ENCODE data around the gene TBC1D3E.
"Not testable (repeated sequence)": the region's sequence is repeated elsewhere in the genome, so short reads cannot be mapped to it uniquely, and the experiment has no call there.

TBC1D3E gene

GRCh38 chr17:38127651-38128050 is at the start of gene TBC1D3E:
TBC1D3E (plus strand) TSS chr17:38127951; CDS start chr17:38129496, 1,545 bp downstream.
- in situ Hi-C loops (cut with HindIII; ENCODE audit: low sequenced_read_pairs) = not testable (repeated sequence)

- in situ Hi-C loops (cut with HindIII; ENCODE audit: low sequenced_read_pairs) = not testable (repeated sequence)
These were observed 40.4 kb upstream of the TBC1D3E start for GRCh38 chr17:38087344-38087743.

GRCh38 chr17:38088120-38088519 is 39.6 kb upstream of the TBC1D3E start:
- in situ Hi-C loops (cut with HindIII; ENCODE audit: low sequenced_read_pairs) = not testable (repeated sequence)

- in situ Hi-C loops (cut with HindIII; ENCODE audit: low sequenced_read_pairs) = not testable (repeated sequence)
These were observed 33.6 kb upstream of the TBC1D3E start for GRCh38 chr17:38094059-38094694.

- in situ Hi-C loops (cut with HindIII; ENCODE audit: low sequenced_read_pairs) = not testable (repeated sequence)
These were observed 28.5 kb upstream of the TBC1D3E start for GRCh38 chr17:38099262-38099661.

- in situ Hi-C loops (cut with HindIII; ENCODE audit: low sequenced_read_pairs) = not testable (repeated sequence)
These were observed 7.9 kb upstream of the TBC1D3E start for GRCh38 chr17:38119829-38120228.

GRCh38 chr17:38134860-38135259 is 7.1 kb downstream of the TBC1D3E start:
- in situ Hi-C loops (cut with HindIII; ENCODE audit: low sequenced_read_pairs) = not testable (repeated sequence)

Data from DLD1 (cell line).